ENCODE results near the gene IFITM2.

Gene IFITM2

GRCh38 chr11:350723-351255, 43.2 kb downstream of the IFITM2 start:
- no peak for TF ChIP-seq EZH2 (optimal IDR thresholded peaks at IDR 0.05; ENCODE audit: low read depth, low read length)
- no peak for TF ChIP-seq CTCF (IDR thresholded peaks at IDR 0.05; ENCODE audit: low read length)
- no peak for TF ChIP-seq EZH2phosphoT487 (IDR thresholded peaks at IDR 0.05; ENCODE audit: low read length)
- peaks cover 12% of the 10 kb centered on the region for H3F3A ChIP-seq (ENCODE audit: insufficient read depth, low read length)
- H3K9ac ChIP-seq (ENCODE audit: low read length) = no peak overlapping the region
- no peaks in the 10 kb centered on the region for H3K9me3 ChIP-seq (replicated peaks; ENCODE audit: insufficient read depth, low read length)
- H3K4me3 ChIP-seq (ENCODE audit: low read length) = peak overlapping the region; percentile 16; the same call in 1 of the 2 replicates
- H4K20me1 ChIP-seq (ENCODE audit: insufficient read depth, low read length) = no peaks in the 10 kb centered on the region
- 0 out of 2 replicates have a peak overlapping the region, but pooled peaks have one; percentile 14 for H2AFZ ChIP-seq (ENCODE audit: low read length)
- peak; percentile 82 for DNase-seq
- H3K9me2 ChIP-seq (replicated peaks; ENCODE audit: insufficient read depth, low read length) = no peaks in the 10 kb centered on the region
- peaks cover 17% of the 10 kb centered on the region for H3K4me1 ChIP-seq (ENCODE audit: low read length)
- H3K79me2 ChIP-seq (ENCODE audit: low read length) = no peaks in the 10 kb centered on the region
- no peaks in the 10 kb centered on the region for H3K36me3 ChIP-seq (replicated peaks; ENCODE audit: insufficient read depth, low read length)
- H3K27ac ChIP-seq (ENCODE audit: low read length) = no peak overlapping the region
- H3K27me3 ChIP-seq (replicated peaks; ENCODE audit: insufficient read depth, low read length) = peaks cover 74% of the 10 kb centered on the region
- peak overlapping the region; percentile 67 for H3K4me2 ChIP-seq (ENCODE audit: low read depth, low read length)

GRCh38 chr11:351411-351810, 43.8 kb downstream of the IFITM2 start:
- TF ChIP-seq CTCF (IDR thresholded peaks at IDR 0.05; ENCODE audit: low read length) (no peak), EZH2phosphoT487 (IDR thresholded peaks at IDR 0.05; ENCODE audit: low read length) (no peak), EZH2 (optimal IDR thresholded peaks at IDR 0.05; ENCODE audit: low read depth, low read length) (no peak)
- Histone ChIP-seq H3K9me2 (replicated peaks; ENCODE audit: insufficient read depth, low read length) (no peaks in the 10 kb centered on the region), H3K36me3 (replicated peaks; ENCODE audit: insufficient read depth, low read length) (no peaks in the 10 kb centered on the region), H3K4me1 (ENCODE audit: low read length) (peaks cover 17% of the 10 kb centered on the region), H3K79me2 (ENCODE audit: low read length) (no peaks in the 10 kb centered on the region), H3K27me3 (replicated peaks; ENCODE audit: insufficient read depth, low read length) (peaks cover 72% of the 10 kb centered on the region), H3K9me3 (replicated peaks; ENCODE audit: insufficient read depth, low read length) (no peaks in the 10 kb centered on the region), H3K9ac (ENCODE audit: low read length) (no peak overlapping the region), H3K4me3 (ENCODE audit: low read length) (peak overlapping the region; percentile 16; the same call in 1 of the 2 replicates), H3K27ac (ENCODE audit: low read length) (no peak overlapping the region), H3F3A (ENCODE audit: insufficient read depth, low read length) (peaks cover 12% of the 10 kb centered on the region), H2AFZ (ENCODE audit: low read length) (no peak overlapping the region), H3K4me2 (ENCODE audit: low read depth, low read length) (peak overlapping the region; percentile 67; the same call in 1 of the 2 replicates), H4K20me1 (ENCODE audit: insufficient read depth, low read length) (no peaks in the 10 kb centered on the region)
- DNase-seq = no peak

- Histone ChIP-seq H3K4me3 (ENCODE audit: low read length) (no peak overlapping the region), H3F3A (ENCODE audit: insufficient read depth, low read length) (peaks cover 12% of the 10 kb centered on the region), H3K27ac (ENCODE audit: low read length) (no peak overlapping the region), H3K36me3 (replicated peaks; ENCODE audit: insufficient read depth, low read length) (no peaks in the 10 kb centered on the region), H2AFZ (ENCODE audit: low read length) (no peak overlapping the region), H3K4me1 (ENCODE audit: low read length) (peaks cover 17% of the 10 kb centered on the region), H3K4me2 (ENCODE audit: low read depth, low read length) (no peak overlapping the region), H3K9ac (ENCODE audit: low read length) (no peak overlapping the region), H3K27me3 (replicated peaks; ENCODE audit: insufficient read depth, low read length) (peaks cover 61% of the 10 kb centered on the region), H3K9me2 (replicated peaks; ENCODE audit: insufficient read depth, low read length) (no peaks in the 10 kb centered on the region), H4K20me1 (ENCODE audit: insufficient read depth, low read length) (no peaks in the 10 kb centered on the region), H3K79me2 (ENCODE audit: low read length) (no peaks in the 10 kb centered on the region), H3K9me3 (replicated peaks; ENCODE audit: insufficient read depth, low read length) (no peaks in the 10 kb centered on the region)
- TF ChIP-seq CTCF (IDR thresholded peaks at IDR 0.05; ENCODE audit: low read length) (no peak), EZH2 (optimal IDR thresholded peaks at IDR 0.05; ENCODE audit: low read depth, low read length) (no peak), EZH2phosphoT487 (IDR thresholded peaks at IDR 0.05; ENCODE audit: low read length) (no peak)
- DNase-seq = no peak
These were observed 44.9 kb downstream of the IFITM2 start for GRCh38 chr11:352456-353031.

Data from MM.1S (cell line).